ENCODE data around the gene SYT1. TPM values are rescaled to one million over a fixed set of nuclear protein-coding genes. Genes with fewer than 3 reads are reported as not detected.

The SYT1 gene
- total RNA-seq, 4 donors from 2014 or later = 1.4 to 4.1 (median 1.8) TPM

- Histone ChIP-seq H3K4me3 (no peak overlapping the region), H3K27me3 (no peaks in the 10 kb centered on the region), H3K9me3 (no peaks in the 10 kb centered on the region), H3K36me3 (no peaks in the 10 kb centered on the region), H3K4me1 (no peaks in the 10 kb centered on the region), H3K27ac (no peak overlapping the region)
- no peak for DNase-seq
- no peak for TF ChIP-seq POLR2A (IDR thresholded peaks at IDR 0.05)
- TF ChIP-seq, protein P1, sequence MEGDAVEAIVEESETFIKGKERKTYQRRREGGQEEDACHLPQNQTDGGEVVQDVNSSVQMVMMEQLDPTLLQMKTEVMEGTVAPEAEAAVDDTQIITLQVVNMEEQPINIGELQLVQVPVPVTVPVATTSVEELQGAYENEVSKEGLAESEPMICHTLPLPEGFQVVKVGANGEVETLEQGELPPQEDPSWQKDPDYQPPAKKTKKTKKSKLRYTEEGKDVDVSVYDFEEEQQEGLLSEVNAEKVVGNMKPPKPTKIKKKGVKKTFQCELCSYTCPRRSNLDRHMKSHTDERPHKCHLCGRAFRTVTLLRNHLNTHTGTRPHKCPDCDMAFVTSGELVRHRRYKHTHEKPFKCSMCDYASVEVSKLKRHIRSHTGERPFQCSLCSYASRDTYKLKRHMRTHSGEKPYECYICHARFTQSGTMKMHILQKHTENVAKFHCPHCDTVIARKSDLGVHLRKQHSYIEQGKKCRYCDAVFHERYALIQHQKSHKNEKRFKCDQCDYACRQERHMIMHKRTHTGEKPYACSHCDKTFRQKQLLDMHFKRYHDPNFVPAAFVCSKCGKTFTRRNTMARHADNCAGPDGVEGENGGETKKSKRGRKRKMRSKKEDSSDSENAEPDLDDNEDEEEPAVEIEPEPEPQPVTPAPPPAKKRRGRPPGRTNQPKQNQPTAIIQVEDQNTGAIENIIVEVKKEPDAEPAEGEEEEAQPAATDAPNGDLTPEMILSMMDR (IDR thresholded peaks at IDR 0.05) = no peak
These were observed 63.9 kb downstream of the SYT1 start for GRCh38 chr12:78928200-78929074.

DNA sequence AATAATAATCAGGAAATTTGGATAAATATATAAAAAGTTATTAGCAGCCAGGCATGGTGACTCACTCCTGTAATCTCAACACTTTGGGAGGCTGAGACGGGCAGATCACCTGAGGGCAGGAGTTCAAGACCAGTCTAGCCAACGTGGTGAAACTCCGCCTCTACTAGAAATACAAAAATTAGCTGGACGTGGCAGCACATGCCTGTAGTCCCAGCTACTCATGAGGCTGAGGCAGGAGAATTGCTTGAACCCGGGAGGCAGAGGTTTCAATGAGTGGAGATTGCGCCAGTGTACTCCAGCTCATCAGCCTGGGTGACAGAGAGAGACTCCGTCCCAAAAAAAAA, 64.5 kb downstream of the SYT1 start:
- Histone ChIP-seq H3K27ac (no peak overlapping the region), H3K36me3 (no peaks in the 10 kb centered on the region), H3K27me3 (no peaks in the 10 kb centered on the region), H3K4me1 (no peaks in the 10 kb centered on the region), H3K4me3 (no peak overlapping the region), H3K9me3 (no peaks in the 10 kb centered on the region)
- TF ChIP-seq POLR2A (IDR thresholded peaks at IDR 0.05) = no peak
- TF ChIP-seq, protein P1 (IDR thresholded peaks at IDR 0.05) = no peak
- DNase-seq = no peak

DNA sequence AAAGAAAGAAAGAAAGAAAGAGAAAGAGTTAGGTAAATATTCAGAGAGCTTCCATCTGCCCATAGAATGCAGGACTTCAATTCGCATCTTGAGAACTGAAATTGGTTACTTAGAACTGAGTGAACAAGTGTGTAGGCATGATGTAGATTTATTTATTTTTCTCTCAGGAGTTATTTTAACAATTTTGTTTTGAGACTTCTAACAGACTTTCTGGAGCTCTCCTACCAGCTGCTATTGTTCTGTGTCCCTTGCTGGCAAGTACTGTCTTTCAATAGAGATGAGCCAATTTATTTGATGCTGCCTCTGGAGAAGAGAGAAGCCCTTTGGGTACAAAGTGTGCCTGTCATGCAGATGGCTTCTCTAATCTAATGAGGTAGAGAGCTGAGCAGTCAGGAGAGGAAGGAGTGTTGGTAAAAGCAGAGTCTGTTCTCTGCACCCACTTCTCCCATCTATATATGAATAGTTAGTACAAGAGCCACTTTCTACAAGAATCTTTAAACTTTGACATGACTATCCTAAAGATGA, 67.0 kb downstream of the SYT1 start:
- H3K27me3 ChIP-seq = no peaks in the 10 kb centered on the region
- H3K4me3 ChIP-seq = no peak overlapping the region
- DNase-seq = no peak
- no peaks in the 10 kb centered on the region for H3K4me1 ChIP-seq
- H3K9me3 ChIP-seq = no peaks in the 10 kb centered on the region
- no peak for TF ChIP-seq POLR2A (IDR thresholded peaks at IDR 0.05)
- TF ChIP-seq, protein P1 (IDR thresholded peaks at IDR 0.05) = no peak
- no peak overlapping the region for H3K27ac ChIP-seq
- no peaks in the 10 kb centered on the region for H3K36me3 ChIP-seq

DNA sequence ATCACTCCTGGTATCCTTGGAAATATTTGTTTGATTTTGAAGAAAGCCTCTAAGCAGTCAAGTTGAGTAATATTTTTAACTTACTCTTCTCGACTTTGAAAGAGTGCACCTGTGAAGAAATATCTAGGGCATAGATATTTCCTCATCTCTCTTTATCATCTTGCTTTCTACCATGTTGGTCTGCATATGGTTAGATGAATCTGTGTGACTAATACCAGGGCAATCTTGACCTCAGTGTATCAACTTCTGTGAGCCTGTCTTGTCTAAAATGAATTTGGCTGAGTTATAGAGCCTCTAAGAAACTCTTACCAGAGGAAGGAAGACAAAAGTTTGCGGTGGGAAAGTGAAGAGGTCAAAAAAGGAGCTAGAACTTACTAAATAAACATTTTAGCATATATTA, 68.4 kb downstream of the SYT1 start:
- DNase-seq = no peak
- no peaks in the 10 kb centered on the region for H3K4me1 ChIP-seq
- no peaks in the 10 kb centered on the region for H3K36me3 ChIP-seq
- H3K9me3 ChIP-seq = no peaks in the 10 kb centered on the region
- TF ChIP-seq, protein P1 (IDR thresholded peaks at IDR 0.05) = no peak
- no peak for TF ChIP-seq POLR2A (IDR thresholded peaks at IDR 0.05)
- H3K4me3 ChIP-seq = no peak overlapping the region
- H3K27me3 ChIP-seq = no peaks in the 10 kb centered on the region
- H3K27ac ChIP-seq = no peak overlapping the region

- TF ChIP-seq POLR2A (IDR thresholded peaks at IDR 0.05) = no peak
- TF ChIP-seq, protein P1 (IDR thresholded peaks at IDR 0.05) = no peak
- H3K4me1 ChIP-seq = no peaks in the 10 kb centered on the region
- no peak overlapping the region for H3K27ac ChIP-seq
- no peaks in the 10 kb centered on the region for H3K27me3 ChIP-seq
- DNase-seq = no peak
- no peaks in the 10 kb centered on the region for H3K9me3 ChIP-seq
- no peak overlapping the region for H3K4me3 ChIP-seq
- H3K36me3 ChIP-seq = no peaks in the 10 kb centered on the region
These were observed 73.9 kb downstream of the SYT1 start for GRCh38 chr12:78938341-78939084.

All from Peyer's patch (tissue), 4 donors.